GM12891 (cell line): ENCODE data around the gene SLC22A2.

ENCODE experiments used
- POLR2A ChIP-seq: IDR thresholded peaks from 2 replicates; pipeline ENCODE4 v1.6.1; 2011; ENCODE audit warnings: low read depth, low read length, control low read depth
- POU2F2 ChIP-seq: IDR thresholded peaks from 2 replicates; pipeline ENCODE4 v1.6.1; 2011; ENCODE audit warnings: low read depth, mild to moderate bottlenecking, control low read depth, low read length, moderate library complexity

GRCh38 chr6:160259143-160259425 is 463 bp upstream of the SLC22A2 start:
- TF ChIP-seq POU2F2 (no peak), POLR2A (no peak)
